Mammary epithelial cell (primary cell): ENCODE data around the gene HOOK2.

Source experiments
- CTCF ChIP-seq, 2 donors: IDR thresholded peaks in 1 of 2; conservative IDR thresholded peaks in 1 of 2; 2 replicates each; pipeline ENCODE4 v1.5.1; 2011 to 2012; ENCODE audit warnings: inconsistent platforms in 2 of 2, low read length in 2 of 2, mild to moderate bottlenecking in 2 of 2, control low read depth in 1 of 2, low read depth in 1 of 2; ENCODE audit not compliant: insufficient read depth in 1 of 2; ENCODE audit errors: extremely low read depth in 1 of 2
- EZH2 ChIP-seq: IDR thresholded peaks from 2 replicates; pipeline ENCODE4 v1.6.1; 2012; ENCODE audit warnings: low read length, inconsistent platforms, borderline replicate concordance

- TF ChIP-seq EZH2 (no peak), CTCF (conservative IDR thresholded peaks at IDR 0.05 in 1 of 2, IDR thresholded peaks at IDR 0.05 in 1 of 2; ENCODE audit: extremely low read depth in 1 of 2, insufficient read depth in 1 of 2, low read depth in 1 of 2, low read length in 2 of 2) (peak; percentile 29 to 67)
These were observed 9.3 kb downstream of the HOOK2 start for GRCh38 chr19:12766051-12766521.
